ENCODE data around the gene AFMID. TPM values are rescaled to one million over a fixed set of nuclear protein-coding genes. Genes with fewer than 3 reads are reported as not detected.
A peak's percentile ranks its signal among the peaks of the same experiment; 100 is the strongest.

AFMID gene
- total and polyA plus RNA-seq, 2 of the 13 experiments (the other 11 are each of a cell fraction or from before 2014, with no cell fraction given): 249 to 270 TPM

DNA sequence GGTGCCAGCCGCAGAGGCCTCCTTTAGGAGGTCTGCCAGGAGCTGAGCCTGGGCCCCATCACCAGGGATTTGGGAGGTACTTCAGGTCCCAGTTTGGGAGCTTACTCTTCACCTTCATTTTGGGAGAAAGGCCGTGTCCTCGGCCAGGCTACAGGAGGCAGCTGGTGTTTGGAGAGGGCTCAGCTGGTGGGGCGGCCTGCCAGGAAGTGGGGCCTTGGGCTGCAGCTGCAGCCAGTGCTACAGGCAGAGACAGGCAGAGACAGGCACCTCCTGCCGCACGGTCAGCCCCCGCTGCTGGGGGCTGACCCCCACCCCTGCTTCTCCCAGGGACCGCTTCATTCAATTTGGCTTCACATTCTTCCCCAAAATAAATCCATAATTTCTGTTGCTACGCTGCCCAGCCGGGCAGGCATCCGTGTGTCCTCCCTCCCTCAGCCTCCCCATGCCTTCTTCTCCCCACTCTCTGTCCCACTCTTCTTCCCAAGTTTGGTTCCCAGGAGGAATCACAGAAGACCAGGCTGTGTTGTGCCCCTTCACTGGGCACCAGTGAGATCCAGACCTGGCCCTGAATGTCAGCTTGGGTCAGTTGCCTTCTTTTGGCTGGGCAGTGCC lies 50.3 kb downstream of the AFMID start (continued):
- TF ChIP-seq, protein P1, sequence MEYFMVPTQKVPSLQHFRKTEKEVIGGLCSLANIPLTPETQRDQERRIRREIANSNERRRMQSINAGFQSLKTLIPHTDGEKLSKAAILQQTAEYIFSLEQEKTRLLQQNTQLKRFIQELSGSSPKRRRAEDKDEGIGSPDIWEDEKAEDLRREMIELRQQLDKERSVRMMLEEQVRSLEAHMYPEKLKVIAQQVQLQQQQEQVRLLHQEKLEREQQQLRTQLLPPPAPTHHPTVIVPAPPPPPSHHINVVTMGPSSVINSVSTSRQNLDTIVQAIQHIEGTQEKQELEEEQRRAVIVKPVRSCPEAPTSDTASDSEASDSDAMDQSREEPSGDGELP (IDR thresholded peaks at IDR 0.05; ENCODE audit: borderline replicate concordance, low read depth): peak; percentile 28; the same call in 1 of the 2 replicates

- no peaks in the 10 kb centered on the region for H3K79me2 ChIP-seq (ENCODE audit: insufficient read depth, low read length)
- in situ Hi-C loops (cut with HindIII; ENCODE audit: extremely low pct_ligation_motif_present, low pct_unique_long_range_greater_than_20kb) (no loop called here), intact Hi-C loops (cut with micrococcal nuclease; ENCODE audit: unreplicated experiment) (no loop called here)
- no peak for ATAC-seq
- ChIA-PET CTCF (ENCODE audit: low intra/inter-chr PET ratio, low total read pairs) (interaction anchor here (1.2 kb wide), 1 partner anchor 12 kb away, joined by 3 read pairs; no protein-coding TSS in a partner anchor), POLR2A (interaction anchor here (1.3 kb wide), 1 partner anchor 51 kb away, joined by 4 read pairs; no protein-coding TSS in a partner anchor)
- H3K9ac ChIP-seq (ENCODE audit: insufficient read depth, low read depth, low read length): no peak overlapping the region
- WGBS (ENCODE audit: low lambda C conversion rate): 51% methylated on average over 13 of the region's 20 CpGs
- H3K9me3 ChIP-seq (ENCODE audit: low read length): no peaks in the 10 kb centered on the region
- no peaks in the 10 kb centered on the region for H4K20me1 ChIP-seq (ENCODE audit: insufficient read depth, low read length)
- peaks cover 10 to 51% of the 10 kb centered on the region in 2 experiments; a peak in 4 of 5 replicates for H3K27me3 ChIP-seq (ENCODE audit: control insufficient read depth in 1 of 2, insufficient read depth in 2 of 2, low read length in 2 of 2)
- BruUV-seq (replicated peaks): no TSS peak
- no peak for DNase-seq (ENCODE audit: low spot score)
- H3K4me1 ChIP-seq (ENCODE audit: insufficient read depth, low read length): peaks cover 53% of the 10 kb centered on the region
- no peak for FAIRE-seq
- no peaks in the 10 kb centered on the region for H3K36me3 ChIP-seq (replicated peaks in 1 of 2; ENCODE audit: control insufficient read depth in 1 of 2, insufficient read depth in 2 of 2, low read length in 2 of 2)
- H3K4me3 ChIP-seq (replicated peaks in 1 of 3; ENCODE audit: insufficient read depth in 1 of 3, low read depth in 2 of 3, low read length in 3 of 3): no peak overlapping the region
- no peak overlapping the region for H3K4me2 ChIP-seq (ENCODE audit: low read depth, low read length)
- TF ChIP-seq, protein P2, sequence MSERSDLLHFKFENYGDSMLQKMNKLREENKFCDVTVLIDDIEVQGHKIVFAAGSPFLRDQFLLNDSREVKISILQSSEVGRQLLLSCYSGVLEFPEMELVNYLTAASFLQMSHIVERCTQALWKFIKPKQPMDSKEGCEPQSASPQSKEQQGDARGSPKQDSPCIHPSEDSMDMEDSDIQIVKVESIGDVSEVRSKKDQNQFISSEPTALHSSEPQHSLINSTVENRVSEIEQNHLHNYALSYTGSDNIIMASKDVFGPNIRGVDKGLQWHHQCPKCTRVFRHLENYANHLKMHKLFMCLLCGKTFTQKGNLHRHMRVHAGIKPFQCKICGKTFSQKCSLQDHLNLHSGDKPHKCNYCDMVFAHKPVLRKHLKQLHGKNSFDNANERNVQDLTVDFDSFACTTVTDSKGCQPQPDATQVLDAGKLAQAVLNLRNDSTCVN (CRISPR knock-in tag; IDR thresholded peaks at IDR 0.05; ENCODE audit: borderline replicate concordance): no peak; the same call in 1 of the 2 replicates
- TF ChIP-seq ZNF781 (CRISPR knock-in tag; IDR thresholded peaks at IDR 0.05; ENCODE audit: borderline replicate concordance, not compliant biosample characterization): no peak
- 0 out of 4 replicates have a peak, but pooled peaks of 1 of the 2 experiments have one; percentile 5 for TF ChIP-seq HMGXB4 (CRISPR knock-in tag; IDR thresholded peaks at IDR 0.05; ENCODE audit: borderline replicate concordance in 1 of 2, low read depth in 1 of 2)
- TF ChIP-seq ELF1 (CRISPR knock-in tag; IDR thresholded peaks at IDR 0.05): no peak
- TF ChIP-seq ZKSCAN8 (CRISPR knock-in tag; IDR thresholded peaks at IDR 0.05; ENCODE audit: borderline replicate concordance): no peak
- no peak for TF ChIP-seq NR1H2 (CRISPR knock-in tag; IDR thresholded peaks at IDR 0.05; ENCODE audit: borderline replicate concordance, low read depth)
- no peak for TF ChIP-seq PRDM10 (CRISPR knock-in tag; IDR thresholded peaks at IDR 0.05; ENCODE audit: low read depth)
- TF ChIP-seq HDAC1 (CRISPR knock-in tag; IDR thresholded peaks at IDR 0.05): peak; percentile 24; the same call in 1 of the 2 replicates
- TF ChIP-seq ZBTB38 (CRISPR knock-in tag; IDR thresholded peaks at IDR 0.05): peak; percentile 26; the same call in 1 of the 2 replicates
- no peak overlapping the region for H2AFZ ChIP-seq (ENCODE audit: low read length)
- no peak overlapping the region for H3K27ac ChIP-seq (ENCODE audit: extremely low read length, insufficient read depth, low read length)
Observed at GRCh38 chr17:78238823-78239488, 51.8 kb downstream of the AFMID start.

Measured in HepG2 (cell line).